Smooth muscle cell (in vitro differentiated cells): ENCODE data around the gene TMEM258. TPM values are rescaled to one million over a fixed set of nuclear protein-coding genes. Genes with fewer than 3 reads are reported as not detected.

ENCODE experiments used
- DNase-seq: peaks from one replicate; lab custom pipeline; 2025; ENCODE audit not compliant: unreplicated experiment; lab: John Stamatoyannopoulos, UW
- H2AFZ ChIP-seq: fragments of 200-600 bp; sonication (generic); 2 replicates; pipeline ENCODE4 v1.6.0; 2016; ENCODE audit warnings: antibody characterized with exemption, low read depth, mild to moderate bottlenecking
- H3F3A ChIP-seq: fragments of 200-600 bp; sonication (generic); 2 replicates; pipeline ENCODE4 v1.6.0; 2017; ENCODE audit warnings: antibody characterized with exemption, low read depth
- H3K27ac ChIP-seq: fragments of 200-600 bp; sonication (generic); 2 replicates; pipeline ENCODE4 v1.5.1; 2016; ENCODE audit warnings: low read depth, mild to moderate bottlenecking
- H3K27me3 ChIP-seq: fragments of 200-600 bp; sonication (generic); 2 replicates; pipeline ENCODE4 v1.6.1; 2016; ENCODE audit warnings: low read depth, mild to moderate bottlenecking
- H3K36me3 ChIP-seq: fragments of 200-600 bp; sonication (generic); 2 replicates; pipeline ENCODE4 v1.5.1; 2016; ENCODE audit warnings: low read depth
- H3K4me1 ChIP-seq: fragments of 200-600 bp; sonication (generic); 2 replicates; pipeline ENCODE4 v1.5.1; 2016; ENCODE audit warnings: low read depth
- H3K4me2 ChIP-seq: fragments of 200-600 bp; sonication (generic); 2 replicates; pipeline ENCODE4 v1.6.0; 2016; ENCODE audit warnings: mild to moderate bottlenecking
- H3K4me3 ChIP-seq: fragments of 200-600 bp; sonication (generic); 2 replicates; pipeline ENCODE4 v1.5.1; 2016; ENCODE audit warnings: mild to moderate bottlenecking
- H3K79me2 ChIP-seq: fragments of 200-600 bp; sonication (generic); 2 replicates; pipeline ENCODE4 v1.6.0; 2016; ENCODE audit warnings: low read depth, mild to moderate bottlenecking
- H3K9ac ChIP-seq: fragments of 200-600 bp; sonication (generic); 2 replicates; pipeline ENCODE4 v1.6.0; 2016; ENCODE audit warnings: low read depth
- H3K9me3 ChIP-seq: fragments of 200-600 bp; sonication (generic); replicated peaks from 2 replicates; pipeline ENCODE4 v1.5.1; 2016; ENCODE audit warnings: low read depth
- H4K20me1 ChIP-seq: fragments of 200-600 bp; sonication (generic); 2 replicates; pipeline ENCODE4 v1.6.0; 2016; ENCODE audit warnings: low read depth
- WGBS: methylation state at CpG from one replicate; pipeline ENCODE4 v1.1.7; 2016; ENCODE audit warnings: low lambda C conversion rate; 5-methylcytosine and 5-hydroxymethylcytosine counted together
- polyA plus RNA-seq: library from polyadenylated mRNA; unstranded; fragments of >200 nt; fragmentation: Nextera tagmentation; extraction: Ambion mirVana; gene quantifications from 2 replicates; pipeline ENCODE4 v1.2.1, GENCODE V29; 2016
- total RNA-seq: library from RNA; depleted of rRNA; stranded (reverse); fragments of >200 nt; gene quantifications from 2 replicates; pipeline ENCODE4 v1.2.3, GENCODE V29; 2014
- TF ChIP-seq, protein P1 (sequence below): fragments of 200-600 bp; sonication (generic); IDR thresholded peaks from 2 replicates; pipeline ENCODE4 v1.5.1; 2017; ENCODE audit warnings: borderline replicate concordance, mild to moderate bottlenecking, antibody characterized with exemption; ENCODE audit not compliant: insufficient read depth, poor library complexity, severe bottlenecking

TMEM258 gene
- total and polyA plus RNA-seq, 2 experiments from 2014 or later = 118 to 300 TPM

GRCh38 chr11:61769946-61770683 is 22.3 kb downstream of the TMEM258 start:
- Histone ChIP-seq H3K4me1 (peaks cover 5% of the 10 kb centered on the region), H4K20me1 (peaks cover 17% of the 10 kb centered on the region), H3K27ac (no peak overlapping the region), H3K27me3 (no peaks in the 10 kb centered on the region), H3F3A (no peaks in the 10 kb centered on the region), H3K9ac (no peak overlapping the region), H3K4me3 (no peak overlapping the region), H2AFZ (no peak overlapping the region), H3K36me3 (no peaks in the 10 kb centered on the region), H3K9me3 (no peaks in the 10 kb centered on the region), H3K4me2 (no peak overlapping the region), H3K79me2 (no peaks in the 10 kb centered on the region)
- 93% methylated on average over 15 of the region's 20 CpGs for WGBS
- no peak for DNase-seq
- TF ChIP-seq, protein P1, sequence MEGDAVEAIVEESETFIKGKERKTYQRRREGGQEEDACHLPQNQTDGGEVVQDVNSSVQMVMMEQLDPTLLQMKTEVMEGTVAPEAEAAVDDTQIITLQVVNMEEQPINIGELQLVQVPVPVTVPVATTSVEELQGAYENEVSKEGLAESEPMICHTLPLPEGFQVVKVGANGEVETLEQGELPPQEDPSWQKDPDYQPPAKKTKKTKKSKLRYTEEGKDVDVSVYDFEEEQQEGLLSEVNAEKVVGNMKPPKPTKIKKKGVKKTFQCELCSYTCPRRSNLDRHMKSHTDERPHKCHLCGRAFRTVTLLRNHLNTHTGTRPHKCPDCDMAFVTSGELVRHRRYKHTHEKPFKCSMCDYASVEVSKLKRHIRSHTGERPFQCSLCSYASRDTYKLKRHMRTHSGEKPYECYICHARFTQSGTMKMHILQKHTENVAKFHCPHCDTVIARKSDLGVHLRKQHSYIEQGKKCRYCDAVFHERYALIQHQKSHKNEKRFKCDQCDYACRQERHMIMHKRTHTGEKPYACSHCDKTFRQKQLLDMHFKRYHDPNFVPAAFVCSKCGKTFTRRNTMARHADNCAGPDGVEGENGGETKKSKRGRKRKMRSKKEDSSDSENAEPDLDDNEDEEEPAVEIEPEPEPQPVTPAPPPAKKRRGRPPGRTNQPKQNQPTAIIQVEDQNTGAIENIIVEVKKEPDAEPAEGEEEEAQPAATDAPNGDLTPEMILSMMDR = no peak

GRCh38 chr11:61769169-61769920 is 23.1 kb downstream of the TMEM258 start:
- no peak for DNase-seq
- Histone ChIP-seq H3K9me3 (no peaks in the 10 kb centered on the region), H3K79me2 (peaks cover 2% of the 10 kb centered on the region), H3K27me3 (no peaks in the 10 kb centered on the region), H3K36me3 (no peaks in the 10 kb centered on the region), H2AFZ (no peak overlapping the region), H3F3A (no peaks in the 10 kb centered on the region), H3K9ac (no peak overlapping the region), H3K4me2 (no peak overlapping the region), H3K4me1 (peaks cover 5% of the 10 kb centered on the region), H3K27ac (no peak overlapping the region), H4K20me1 (peaks cover 22% of the 10 kb centered on the region), H3K4me3 (no peak overlapping the region)
- TF ChIP-seq, protein P1 = peak; percentile 6
- WGBS = 90% methylated on average over 33 of the region's 33 CpGs

GRCh38 chr11:61768376-61769076 is 23.9 kb downstream of the TMEM258 start:
- Histone ChIP-seq H4K20me1 (peaks cover 30% of the 10 kb centered on the region), H3K9me3 (no peaks in the 10 kb centered on the region), H3K4me2 (no peak overlapping the region), H3K27me3 (no peaks in the 10 kb centered on the region), H3K9ac (no peak overlapping the region), H3K4me1 (peaks cover 5% of the 10 kb centered on the region), H3K36me3 (no peaks in the 10 kb centered on the region), H3K79me2 (peaks cover 8% of the 10 kb centered on the region), H3K4me3 (no peak overlapping the region), H3F3A (no peaks in the 10 kb centered on the region), H3K27ac (no peak overlapping the region), H2AFZ (no peak overlapping the region)
- DNase-seq = no peak
- TF ChIP-seq, protein P1 = no peak
- 89% methylated on average over 11 of the region's 11 CpGs for WGBS
